AG09309 (cell line): ENCODE measurements around the gene COPZ2.

Experiments
- DNase-seq: peaks from one replicate; pipeline ENCODE4 v3.0.0-alpha.2; 2010; ENCODE audit warnings: low read depth
- H3K4me3 ChIP-seq: 2 replicates; pipeline ENCODE4 v1.5.1; 2011; ENCODE audit warnings: mild to moderate bottlenecking, low read depth, low read length, moderate library complexity; ENCODE audit not compliant: control insufficient read depth
- TF ChIP-seq, protein P1 (sequence below): IDR thresholded peaks from 2 replicates; pipeline ENCODE4 v1.5.1; 2011; ENCODE audit warnings: mild to moderate bottlenecking, low read depth, low read length, inconsistent platforms; ENCODE audit not compliant: insufficient read depth, control insufficient read depth; ENCODE audit errors: missing control alignments

Gene COPZ2

DNA sequence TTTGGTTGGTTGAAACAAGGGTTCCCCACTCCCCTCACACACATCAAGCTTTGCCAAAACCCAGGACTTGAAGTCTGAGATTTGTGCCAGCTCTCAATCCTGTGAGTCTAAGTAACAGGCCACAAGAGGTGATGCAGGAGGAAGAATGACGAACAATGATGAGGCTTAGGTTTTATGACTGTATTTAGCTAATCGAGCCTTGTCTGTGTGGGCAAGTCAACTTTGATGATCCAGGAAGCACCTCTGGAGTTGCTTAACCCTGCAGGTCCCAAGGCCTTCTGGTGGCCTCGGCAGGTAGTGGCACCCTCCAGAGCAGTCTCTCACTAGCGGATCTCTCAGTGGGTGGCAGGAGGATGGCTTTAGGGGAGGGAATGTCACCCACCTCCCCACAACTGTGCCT lies 38.0 kb downstream of the COPZ2 start:
- H3K4me3 ChIP-seq = no peak overlapping the region
- TF ChIP-seq, protein P1, sequence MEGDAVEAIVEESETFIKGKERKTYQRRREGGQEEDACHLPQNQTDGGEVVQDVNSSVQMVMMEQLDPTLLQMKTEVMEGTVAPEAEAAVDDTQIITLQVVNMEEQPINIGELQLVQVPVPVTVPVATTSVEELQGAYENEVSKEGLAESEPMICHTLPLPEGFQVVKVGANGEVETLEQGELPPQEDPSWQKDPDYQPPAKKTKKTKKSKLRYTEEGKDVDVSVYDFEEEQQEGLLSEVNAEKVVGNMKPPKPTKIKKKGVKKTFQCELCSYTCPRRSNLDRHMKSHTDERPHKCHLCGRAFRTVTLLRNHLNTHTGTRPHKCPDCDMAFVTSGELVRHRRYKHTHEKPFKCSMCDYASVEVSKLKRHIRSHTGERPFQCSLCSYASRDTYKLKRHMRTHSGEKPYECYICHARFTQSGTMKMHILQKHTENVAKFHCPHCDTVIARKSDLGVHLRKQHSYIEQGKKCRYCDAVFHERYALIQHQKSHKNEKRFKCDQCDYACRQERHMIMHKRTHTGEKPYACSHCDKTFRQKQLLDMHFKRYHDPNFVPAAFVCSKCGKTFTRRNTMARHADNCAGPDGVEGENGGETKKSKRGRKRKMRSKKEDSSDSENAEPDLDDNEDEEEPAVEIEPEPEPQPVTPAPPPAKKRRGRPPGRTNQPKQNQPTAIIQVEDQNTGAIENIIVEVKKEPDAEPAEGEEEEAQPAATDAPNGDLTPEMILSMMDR = peak; percentile 20
- DNase-seq = peak; percentile 64

- H3K4me3 ChIP-seq = no peak overlapping the region
- TF ChIP-seq, protein P1 = no peak
- no peak for DNase-seq
Observed at GRCh38 chr17:47998044-47998443, 39.6 kb downstream of the COPZ2 start.

DNA sequence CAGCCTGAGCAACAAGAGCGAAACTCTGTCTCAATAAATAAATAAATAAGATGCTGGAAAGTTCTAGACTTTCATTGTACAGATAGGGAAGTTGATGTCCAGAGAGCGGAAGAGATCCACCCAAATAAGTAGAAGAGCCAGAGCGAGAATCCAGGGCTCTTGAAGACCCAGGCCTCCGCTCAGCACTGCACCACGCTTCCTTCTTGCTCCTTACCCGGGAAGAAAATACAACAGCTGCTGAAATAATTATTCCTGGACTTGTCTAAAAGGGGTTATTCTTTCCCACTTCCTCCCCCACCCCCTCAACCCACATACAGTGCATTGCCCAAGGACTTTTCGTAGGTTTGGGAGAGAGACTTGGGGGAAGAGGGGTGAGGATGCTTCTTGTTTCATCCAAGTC lies 40.0 kb downstream of the COPZ2 start:
- TF ChIP-seq, protein P1 = no peak
- H3K4me3 ChIP-seq = no peak overlapping the region
- DNase-seq = no peak

GRCh38 chr17:47996201-47996600 lies 41.4 kb downstream of the COPZ2 start:
- H3K4me3 ChIP-seq = no peak overlapping the region
- no peak for DNase-seq
- TF ChIP-seq, protein P1 = no peak

GRCh38 chr17:47995241-47995935 lies 42.2 kb downstream of the COPZ2 start:
- TF ChIP-seq, protein P1 = no peak
- DNase-seq = no peak
- no peak overlapping the region for H3K4me3 ChIP-seq

DNA sequence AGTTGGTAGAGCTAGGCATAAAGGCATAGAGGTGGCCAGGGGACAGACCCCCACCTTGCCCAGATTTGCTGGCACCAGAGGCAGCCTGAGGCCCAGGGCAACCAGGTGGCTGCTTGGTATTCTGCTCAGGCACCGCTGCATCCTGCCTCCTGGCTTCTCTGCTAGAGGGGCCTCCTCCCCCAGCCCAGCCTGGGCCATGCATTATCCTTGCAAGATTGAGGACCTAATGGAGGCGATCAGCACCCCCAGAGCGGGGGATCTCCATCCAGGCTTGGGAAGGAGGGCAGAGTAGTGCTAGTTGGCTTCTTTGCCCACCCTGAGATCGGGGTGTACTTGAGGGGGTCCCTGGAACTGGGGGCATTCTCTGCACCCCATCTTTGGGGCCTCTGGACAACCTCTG lies 42.9 kb downstream of the COPZ2 start:
- no peak for DNase-seq
- TF ChIP-seq, protein P1 = no peak
- no peak overlapping the region for H3K4me3 ChIP-seq
